ENCODE results near the gene USP2.

USP2 gene

DNA sequence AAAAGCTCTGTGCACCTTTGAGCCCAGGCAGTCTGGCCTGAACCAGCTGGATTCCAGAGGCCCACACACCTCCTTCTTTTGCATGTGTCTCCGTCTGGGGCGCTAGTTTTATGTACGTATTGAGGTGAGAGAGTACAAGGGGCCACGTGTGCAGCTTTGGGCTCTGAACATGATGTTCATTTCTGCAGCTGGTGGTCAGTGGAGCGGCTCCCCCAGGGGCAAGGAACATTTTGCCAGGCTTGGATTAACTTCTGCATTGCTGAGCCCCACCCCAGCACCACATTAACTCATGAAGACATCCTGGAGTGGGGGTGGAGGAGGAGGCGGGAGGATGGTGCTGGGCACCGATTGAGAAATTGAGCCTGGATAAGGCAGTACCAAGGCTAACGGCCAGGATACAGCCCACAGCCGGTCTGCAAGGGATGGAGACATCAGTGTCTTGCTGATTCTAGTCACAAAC is 13.8 kb downstream of the USP2 start:
- H3K9me3 ChIP-seq (ENCODE audit: control insufficient read depth, low read depth, low read length) = no peaks in the 10 kb centered on the region
- no peak overlapping the region for H3K9ac ChIP-seq (ENCODE audit: low read length)
- H3K36me3 ChIP-seq (ENCODE audit: control insufficient read depth, low read depth, low read length) = no peaks in the 10 kb centered on the region
- H3K4me3 ChIP-seq (ENCODE audit: low read length) = no peak overlapping the region
- H3K27me3 ChIP-seq (ENCODE audit: control insufficient read depth, insufficient read depth, low read length) = peaks cover 30% of the 10 kb centered on the region
- H3K4me1 ChIP-seq (ENCODE audit: control insufficient read depth, low read depth, low read length) = peaks cover 13% of the 10 kb centered on the region
- H3K27ac ChIP-seq (ENCODE audit: low read length) = no peak overlapping the region

DNA sequence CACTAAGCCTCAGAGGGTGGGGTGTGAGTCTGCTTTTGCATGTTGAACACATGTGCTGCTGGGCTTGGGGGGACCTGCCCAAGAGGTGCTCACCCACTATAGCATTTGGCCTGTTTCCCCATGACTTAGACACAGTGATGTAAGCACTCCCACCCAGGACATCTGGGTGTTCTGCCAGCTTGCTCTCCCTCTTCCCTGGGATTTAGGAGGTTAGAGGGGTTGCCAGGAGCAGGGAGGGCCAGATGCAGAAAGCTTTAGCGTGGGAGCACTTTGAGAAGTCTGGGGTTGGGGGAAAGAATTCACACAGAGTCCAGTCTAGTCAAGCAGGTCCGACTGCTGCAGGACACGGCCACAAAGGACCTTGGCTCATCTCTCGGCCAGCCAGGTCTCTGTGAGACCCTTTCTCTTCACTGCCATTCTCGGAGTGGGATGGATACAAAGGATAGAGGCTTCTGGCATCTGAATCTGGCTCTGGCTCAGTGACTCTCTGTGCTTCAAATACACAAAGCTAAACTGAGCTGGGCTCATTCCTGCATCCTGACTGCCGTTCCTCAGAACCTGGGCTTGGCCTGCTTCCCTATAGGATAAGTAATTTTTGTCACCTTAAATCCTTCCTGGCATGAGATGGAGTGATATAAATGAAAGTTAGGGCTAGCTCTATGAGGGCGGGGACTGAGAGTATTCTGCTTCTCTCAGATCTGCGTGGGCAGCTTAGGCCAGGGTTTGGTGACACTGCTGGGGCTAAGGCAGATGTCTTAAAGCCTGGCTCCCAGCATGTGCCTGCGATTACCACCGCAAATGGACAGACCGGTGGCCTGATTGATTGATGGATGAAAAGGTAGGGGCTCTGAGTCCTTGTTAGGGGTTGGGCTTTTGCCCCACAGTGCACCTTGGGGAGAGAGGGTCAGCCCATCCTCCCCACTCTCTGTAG is 14.5 kb downstream of the USP2 start:
- Histone ChIP-seq H3K4me3 (ENCODE audit: low read length) (no peak overlapping the region), H3K27me3 (ENCODE audit: control insufficient read depth, insufficient read depth, low read length) (peaks cover 37% of the 10 kb centered on the region), H3K9me3 (ENCODE audit: control insufficient read depth, low read depth, low read length) (no peaks in the 10 kb centered on the region), H3K9ac (ENCODE audit: low read length) (no peak overlapping the region), H3K4me1 (ENCODE audit: control insufficient read depth, low read depth, low read length) (peaks cover 16% of the 10 kb centered on the region), H3K36me3 (ENCODE audit: control insufficient read depth, low read depth, low read length) (no peaks in the 10 kb centered on the region), H3K27ac (ENCODE audit: low read length) (no peak overlapping the region)

DNA sequence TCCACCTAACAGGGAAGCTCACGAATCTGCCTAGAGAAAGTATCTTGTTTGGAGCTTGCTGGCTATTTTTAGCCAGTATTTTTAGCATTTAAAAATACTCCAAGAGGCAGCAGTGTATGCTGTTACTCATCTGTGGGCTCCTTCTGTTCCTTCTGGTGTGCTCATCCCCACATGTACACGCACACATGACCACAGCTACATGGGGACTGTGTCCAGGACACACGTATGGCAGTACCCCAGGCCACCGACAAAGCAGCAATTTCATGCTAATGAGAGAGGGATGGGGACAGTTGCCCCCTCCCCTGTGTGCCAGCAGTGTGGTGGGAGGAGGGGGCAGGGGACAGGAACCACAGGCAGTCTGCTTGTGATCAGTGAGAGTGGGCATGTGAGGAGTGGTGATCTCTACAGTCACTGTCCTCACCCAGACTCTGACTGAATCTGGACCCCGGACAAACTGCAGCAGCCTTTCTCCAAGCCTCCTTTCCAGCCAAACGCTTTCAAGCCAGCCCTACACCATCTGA is 16.4 kb downstream of the USP2 start:
- H3K9ac ChIP-seq (ENCODE audit: low read length) = no peak overlapping the region
- peaks cover 42% of the 10 kb centered on the region for H3K27me3 ChIP-seq (ENCODE audit: control insufficient read depth, insufficient read depth, low read length)
- H3K4me1 ChIP-seq (ENCODE audit: control insufficient read depth, low read depth, low read length) = peaks cover 30% of the 10 kb centered on the region
- no peaks in the 10 kb centered on the region for H3K9me3 ChIP-seq (ENCODE audit: control insufficient read depth, low read depth, low read length)
- no peak overlapping the region for H3K4me3 ChIP-seq (ENCODE audit: low read length)
- H3K27ac ChIP-seq (ENCODE audit: low read length) = no peak overlapping the region
- H3K36me3 ChIP-seq (ENCODE audit: control insufficient read depth, low read depth, low read length) = no peaks in the 10 kb centered on the region

DNA sequence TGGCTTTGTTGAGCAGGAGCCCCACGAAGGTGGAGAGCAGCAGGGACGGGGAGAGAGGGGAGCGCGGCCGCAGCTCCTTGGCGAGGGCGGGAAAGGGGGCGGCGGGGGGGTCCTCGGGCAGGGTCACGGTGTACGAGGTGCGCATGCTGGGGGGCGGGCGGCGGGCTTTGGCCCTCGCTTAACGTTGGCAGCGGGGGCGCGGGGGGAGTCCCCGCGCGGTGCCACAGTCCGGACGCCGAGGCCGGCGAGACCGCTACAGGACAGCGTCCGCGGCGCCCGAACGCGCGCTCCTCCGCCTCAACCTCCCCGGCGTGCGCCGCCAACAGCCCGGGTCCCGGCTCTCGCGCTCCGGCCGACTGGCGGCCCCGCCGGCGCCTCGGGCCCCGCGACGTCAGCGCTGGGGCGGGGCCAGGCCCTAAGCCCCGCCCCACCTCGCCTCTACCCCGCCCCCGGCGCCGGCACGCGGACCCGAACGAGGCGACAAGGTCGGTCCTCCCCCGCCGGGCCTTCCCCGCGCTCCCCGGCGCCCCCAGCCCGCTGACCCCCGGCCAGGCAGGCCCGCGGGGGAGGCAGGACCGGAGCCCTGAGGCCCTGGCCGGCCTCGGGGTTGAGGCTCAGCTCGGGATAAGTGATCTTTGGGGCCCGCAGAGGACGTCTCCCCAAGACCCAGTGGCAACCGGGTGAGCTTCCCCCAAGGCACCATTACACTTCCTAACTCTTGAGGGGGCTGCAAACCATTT is 17.5 kb downstream of the USP2 start:
- Histone ChIP-seq H3K36me3 (ENCODE audit: control insufficient read depth, low read depth, low read length) (no peaks in the 10 kb centered on the region), H3K9ac (ENCODE audit: low read length) (peak overlapping the region; percentile 15), H3K27ac (ENCODE audit: low read length) (no peak overlapping the region), H3K27me3 (ENCODE audit: control insufficient read depth, insufficient read depth, low read length) (peaks cover 42% of the 10 kb centered on the region), H3K9me3 (ENCODE audit: control insufficient read depth, low read depth, low read length) (no peaks in the 10 kb centered on the region), H3K4me3 (ENCODE audit: low read length) (peak overlapping the region; percentile 47), H3K4me1 (ENCODE audit: control insufficient read depth, low read depth, low read length) (peaks cover 30% of the 10 kb centered on the region)

- Histone ChIP-seq H3K27me3 (ENCODE audit: control insufficient read depth, insufficient read depth, low read length) (peaks cover 42% of the 10 kb centered on the region), H3K36me3 (ENCODE audit: control insufficient read depth, low read depth, low read length) (no peaks in the 10 kb centered on the region), H3K27ac (ENCODE audit: low read length) (no peak overlapping the region), H3K4me3 (ENCODE audit: low read length) (peak overlapping the region; percentile 47), H3K9ac (ENCODE audit: low read length) (peak overlapping the region; percentile 15), H3K9me3 (ENCODE audit: control insufficient read depth, low read depth, low read length) (no peaks in the 10 kb centered on the region), H3K4me1 (ENCODE audit: control insufficient read depth, low read depth, low read length) (peaks cover 27% of the 10 kb centered on the region)
These were observed 18.2 kb downstream of the USP2 start for GRCh38 chr11:119363081-119363850.

DNA sequence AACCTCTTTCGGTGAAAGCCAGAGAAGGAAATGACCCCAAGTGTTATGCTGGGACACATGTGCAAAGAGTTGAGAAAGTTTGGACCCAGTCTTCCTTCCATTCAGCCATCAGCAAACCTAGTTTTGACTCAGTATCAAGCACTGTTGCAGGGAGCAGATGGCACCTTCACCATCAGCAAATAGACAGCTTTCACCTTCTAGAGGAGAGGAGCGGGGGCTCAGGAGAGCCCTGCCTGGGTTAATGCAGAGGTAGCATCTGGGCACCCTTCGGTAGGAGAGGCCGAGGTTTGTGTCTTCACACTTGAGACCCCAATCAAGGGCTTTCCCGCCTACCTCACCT is 18.8 kb downstream of the USP2 start:
- H3K9me3 ChIP-seq (ENCODE audit: control insufficient read depth, low read depth, low read length) = no peaks in the 10 kb centered on the region
- H3K27me3 ChIP-seq (ENCODE audit: control insufficient read depth, insufficient read depth, low read length) = peaks cover 42% of the 10 kb centered on the region
- peaks cover 22% of the 10 kb centered on the region for H3K4me1 ChIP-seq (ENCODE audit: control insufficient read depth, low read depth, low read length)
- no peaks in the 10 kb centered on the region for H3K36me3 ChIP-seq (ENCODE audit: control insufficient read depth, low read depth, low read length)
- H3K4me3 ChIP-seq (ENCODE audit: low read length) = no peak overlapping the region
- H3K9ac ChIP-seq (ENCODE audit: low read length) = no peak overlapping the region
- no peak overlapping the region for H3K27ac ChIP-seq (ENCODE audit: low read length)

- peaks cover 21% of the 10 kb centered on the region for H3K4me1 ChIP-seq (ENCODE audit: control insufficient read depth, low read depth, low read length)
- no peak overlapping the region for H3K27ac ChIP-seq (ENCODE audit: low read length)
- no peak overlapping the region for H3K9ac ChIP-seq (ENCODE audit: low read length)
- peaks cover 42% of the 10 kb centered on the region for H3K27me3 ChIP-seq (ENCODE audit: control insufficient read depth, insufficient read depth, low read length)
- no peaks in the 10 kb centered on the region for H3K36me3 ChIP-seq (ENCODE audit: control insufficient read depth, low read depth, low read length)
- no peaks in the 10 kb centered on the region for H3K9me3 ChIP-seq (ENCODE audit: control insufficient read depth, low read depth, low read length)
- H3K4me3 ChIP-seq (ENCODE audit: low read length) = peak overlapping the region; percentile 31
These were observed 19.4 kb downstream of the USP2 start for GRCh38 chr11:119361941-119362725.

GRCh38 chr11:119361056-119361787 is 20.3 kb downstream of the USP2 start:
- no peak overlapping the region for H3K27ac ChIP-seq (ENCODE audit: low read length)
- H3K9me3 ChIP-seq (ENCODE audit: control insufficient read depth, low read depth, low read length) = no peaks in the 10 kb centered on the region
- peaks cover 21% of the 10 kb centered on the region for H3K4me1 ChIP-seq (ENCODE audit: control insufficient read depth, low read depth, low read length)
- H3K27me3 ChIP-seq (ENCODE audit: control insufficient read depth, insufficient read depth, low read length) = peaks cover 42% of the 10 kb centered on the region
- no peaks in the 10 kb centered on the region for H3K36me3 ChIP-seq (ENCODE audit: control insufficient read depth, low read depth, low read length)
- H3K9ac ChIP-seq (ENCODE audit: low read length) = no peak overlapping the region
- H3K4me3 ChIP-seq (ENCODE audit: low read length) = peak overlapping the region; percentile 31

DNA sequence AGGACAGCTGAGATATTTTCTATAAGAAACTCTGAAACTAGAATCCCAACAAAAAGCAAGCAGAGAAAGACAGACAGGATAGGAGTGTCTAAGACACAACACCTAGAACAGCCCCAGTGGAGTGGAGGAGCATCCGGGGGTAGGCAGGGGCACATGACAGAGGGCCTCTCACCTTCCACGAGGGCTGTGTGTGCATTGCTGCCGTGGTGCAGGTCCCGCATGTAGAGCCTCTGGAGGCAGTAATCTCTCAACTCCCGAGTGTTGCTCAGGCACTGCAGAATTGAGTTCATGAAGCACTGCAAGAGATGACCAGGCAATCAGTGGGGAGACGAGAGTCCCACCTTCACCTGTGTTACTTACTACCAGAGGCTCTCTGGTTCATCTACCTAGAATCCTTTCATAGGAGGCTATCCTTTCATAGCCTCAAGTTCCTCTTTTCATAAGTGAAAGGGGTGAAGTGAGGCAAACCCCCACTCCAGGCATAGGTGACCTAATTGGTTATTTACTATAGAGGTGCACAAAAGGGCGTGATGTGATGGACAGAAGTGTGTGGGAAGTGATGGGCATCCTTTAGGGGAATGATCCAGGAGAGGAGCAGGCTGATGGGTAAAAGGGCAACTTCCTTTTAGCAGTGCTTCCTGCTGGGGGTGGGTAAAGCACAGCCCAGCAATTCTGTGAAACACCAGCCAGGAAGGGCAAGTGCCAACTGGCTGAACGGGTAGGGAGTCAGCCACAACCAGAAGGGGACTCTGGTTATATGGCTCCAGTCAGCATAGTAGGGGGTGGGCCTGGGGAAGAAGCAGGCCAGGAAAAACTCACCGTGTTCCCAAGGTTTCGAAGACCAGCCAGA is 21.9 kb downstream of the USP2 start:
- no peak overlapping the region for H3K4me3 ChIP-seq (ENCODE audit: low read length)
- no peaks in the 10 kb centered on the region for H3K9me3 ChIP-seq (ENCODE audit: control insufficient read depth, low read depth, low read length)
- peaks cover 29% of the 10 kb centered on the region for H3K4me1 ChIP-seq (ENCODE audit: control insufficient read depth, low read depth, low read length)
- H3K27ac ChIP-seq (ENCODE audit: low read length) = no peak overlapping the region
- H3K9ac ChIP-seq (ENCODE audit: low read length) = no peak overlapping the region
- H3K36me3 ChIP-seq (ENCODE audit: control insufficient read depth, low read depth, low read length) = no peaks in the 10 kb centered on the region
- peaks cover 43% of the 10 kb centered on the region for H3K27me3 ChIP-seq (ENCODE audit: control insufficient read depth, insufficient read depth, low read length)

GRCh38 chr11:119357074-119357473 is 24.4 kb downstream of the USP2 start:
- Histone ChIP-seq H3K4me1 (ENCODE audit: control insufficient read depth, low read depth, low read length) (peaks cover 24% of the 10 kb centered on the region), H3K27ac (ENCODE audit: low read length) (no peak overlapping the region), H3K9me3 (ENCODE audit: control insufficient read depth, low read depth, low read length) (no peaks in the 10 kb centered on the region), H3K27me3 (ENCODE audit: control insufficient read depth, insufficient read depth, low read length) (peaks cover 19% of the 10 kb centered on the region), H3K4me3 (ENCODE audit: low read length) (no peak overlapping the region), H3K9ac (ENCODE audit: low read length) (no peak overlapping the region), H3K36me3 (ENCODE audit: control insufficient read depth, low read depth, low read length) (no peaks in the 10 kb centered on the region)

All from iPS-18a (cell line).